ENCODE measurements around the gene KCNK5.

KCNK5 gene, protein sequence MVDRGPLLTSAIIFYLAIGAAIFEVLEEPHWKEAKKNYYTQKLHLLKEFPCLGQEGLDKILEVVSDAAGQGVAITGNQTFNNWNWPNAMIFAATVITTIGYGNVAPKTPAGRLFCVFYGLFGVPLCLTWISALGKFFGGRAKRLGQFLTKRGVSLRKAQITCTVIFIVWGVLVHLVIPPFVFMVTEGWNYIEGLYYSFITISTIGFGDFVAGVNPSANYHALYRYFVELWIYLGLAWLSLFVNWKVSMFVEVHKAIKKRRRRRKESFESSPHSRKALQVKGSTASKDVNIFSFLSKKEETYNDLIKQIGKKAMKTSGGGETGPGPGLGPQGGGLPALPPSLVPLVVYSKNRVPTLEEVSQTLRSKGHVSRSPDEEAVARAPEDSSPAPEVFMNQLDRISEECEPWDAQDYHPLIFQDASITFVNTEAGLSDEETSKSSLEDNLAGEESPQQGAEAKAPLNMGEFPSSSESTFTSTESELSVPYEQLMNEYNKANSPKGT
- total RNA-seq: 6.2 reads per million, percentile 23 among the genes with 10 or more reads in this experiment

DNA sequence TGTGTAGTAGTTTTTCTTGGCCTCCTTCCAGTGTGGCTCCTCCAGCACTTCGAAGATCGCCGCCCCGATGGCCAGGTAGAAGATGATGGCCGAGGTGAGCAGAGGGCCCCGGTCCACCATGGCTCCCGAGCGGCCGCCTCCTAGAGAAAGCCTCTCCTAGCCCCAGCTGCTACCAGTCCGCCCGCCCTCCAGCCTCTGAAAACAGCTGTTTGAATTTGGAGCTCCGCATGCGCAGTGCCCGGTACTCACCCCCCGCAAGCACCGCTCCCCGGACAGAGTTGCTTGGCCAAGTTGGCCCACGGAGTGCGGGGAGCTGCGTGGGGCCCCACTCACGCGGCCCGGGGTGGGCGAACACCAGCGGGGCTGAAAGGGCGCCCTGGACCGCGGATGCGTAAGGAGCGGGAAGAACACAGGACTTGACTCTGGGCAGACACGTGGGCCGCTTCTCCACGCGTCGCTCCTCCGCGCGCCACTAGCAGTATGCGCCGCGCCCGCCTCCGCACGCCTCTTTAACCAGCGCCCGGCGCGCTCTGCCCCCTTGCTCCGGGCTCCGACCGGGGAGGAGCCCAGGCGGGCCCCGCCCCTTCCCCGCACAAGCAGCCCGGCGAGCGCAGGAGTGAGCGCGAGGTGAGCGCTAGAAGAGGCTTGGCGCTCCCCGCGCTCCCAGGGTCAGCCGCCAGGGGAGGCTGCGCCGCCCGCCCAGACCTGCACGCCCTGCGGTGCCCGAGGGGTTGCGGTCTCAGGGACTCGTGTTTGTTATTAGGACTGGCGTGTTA lies at the start of gene KCNK5:
Gene KCNK5 (minus strand): TSS at position 484 of the 776 bp plus-strand sequence. CDS start 364 bp downstream, at position 120.
- peak; percentile 37 for DNase-seq

DNA sequence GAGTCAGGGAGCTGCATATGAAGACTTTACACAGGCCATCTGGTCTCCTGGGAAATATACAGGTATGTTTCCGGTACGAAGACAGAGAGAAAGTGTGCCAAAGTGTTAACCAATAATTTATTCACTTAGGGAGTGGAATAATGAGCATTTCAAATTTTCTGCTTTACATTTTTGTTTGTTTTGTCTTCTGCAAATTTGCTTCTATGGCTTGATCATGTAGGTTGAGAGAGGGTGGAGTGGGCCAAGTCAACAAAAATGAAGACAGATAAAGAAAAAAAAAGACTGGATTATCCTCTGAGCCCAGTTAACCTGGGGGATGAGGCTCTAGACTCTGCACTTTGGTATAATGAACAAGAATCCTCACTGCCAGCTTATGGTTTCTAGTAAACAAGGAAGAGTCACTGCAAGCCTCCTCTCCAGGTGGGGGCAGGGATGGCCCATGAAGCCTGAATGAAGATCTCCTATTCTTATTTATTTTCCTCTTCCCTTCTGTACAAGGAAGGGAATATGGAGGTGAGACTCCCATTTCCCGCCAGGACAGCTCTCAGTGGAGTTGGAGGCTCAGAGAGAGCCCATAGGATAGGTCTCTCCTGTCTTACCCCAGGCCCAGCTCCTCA lies 47.2 kb upstream of the KCNK5 start:
- DNase-seq: no peak

DNA sequence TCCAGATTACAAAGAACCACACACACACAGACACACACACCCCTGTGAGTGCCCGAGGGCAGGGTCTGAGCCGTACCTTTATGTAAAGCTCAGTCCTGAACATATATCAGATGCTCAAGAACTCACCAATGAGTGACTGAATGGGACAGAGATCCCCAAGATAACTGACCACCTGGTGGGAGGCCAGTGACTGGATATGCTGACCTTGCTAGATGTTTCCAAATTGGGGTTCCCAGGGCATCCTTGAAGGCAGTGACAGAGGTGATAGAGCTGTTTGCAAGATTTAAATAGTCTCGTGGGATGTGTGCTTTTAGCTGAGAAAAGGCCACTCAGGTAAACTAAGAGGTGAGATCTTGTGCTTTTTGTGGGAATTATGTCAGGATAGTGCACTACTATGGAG lies 45.6 kb upstream of the KCNK5 start:
- no peak for DNase-seq

DNA sequence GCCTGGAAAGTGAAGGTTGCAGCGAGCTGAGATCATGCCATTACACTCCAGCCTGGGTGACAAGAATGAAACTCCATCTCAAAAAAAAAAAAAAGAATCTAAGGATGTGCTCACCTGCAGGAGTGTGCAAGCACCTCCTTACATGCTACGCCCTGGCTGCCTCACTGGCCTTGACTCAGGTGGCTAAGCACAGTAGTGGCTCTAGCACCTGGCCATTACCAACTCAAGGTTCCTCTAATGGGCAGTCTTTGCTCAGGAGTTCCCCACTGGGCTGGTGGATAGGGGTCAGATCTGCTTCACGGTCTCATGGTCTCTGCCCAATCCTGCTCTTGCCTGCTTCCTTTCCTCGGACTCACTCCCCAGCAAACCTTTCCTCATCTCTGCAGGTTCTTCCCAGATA lies 45.2 kb upstream of the KCNK5 start:
- no peak for DNase-seq

DNA sequence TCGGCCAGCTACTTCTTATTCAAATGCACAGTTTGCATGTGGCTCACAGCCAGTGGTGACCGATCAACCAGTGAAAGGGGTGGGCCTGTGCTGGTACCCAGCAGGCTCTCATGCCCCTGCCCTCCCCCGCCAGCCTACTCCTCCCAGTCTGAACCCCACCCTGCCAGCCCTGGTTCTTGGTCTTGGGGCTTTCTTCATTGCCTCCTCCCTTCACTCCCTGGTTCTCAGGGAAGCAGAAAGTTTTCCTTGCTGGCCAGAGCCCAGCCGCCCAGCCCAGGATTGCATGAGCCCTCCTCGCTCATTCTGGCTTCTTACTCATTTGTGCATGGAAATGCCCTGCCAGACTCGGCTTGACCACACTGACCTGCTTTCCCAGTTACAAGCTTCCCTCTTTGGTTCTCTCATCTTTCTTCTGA lies 44.1 kb upstream of the KCNK5 start:
- DNase-seq: no peak

DNA sequence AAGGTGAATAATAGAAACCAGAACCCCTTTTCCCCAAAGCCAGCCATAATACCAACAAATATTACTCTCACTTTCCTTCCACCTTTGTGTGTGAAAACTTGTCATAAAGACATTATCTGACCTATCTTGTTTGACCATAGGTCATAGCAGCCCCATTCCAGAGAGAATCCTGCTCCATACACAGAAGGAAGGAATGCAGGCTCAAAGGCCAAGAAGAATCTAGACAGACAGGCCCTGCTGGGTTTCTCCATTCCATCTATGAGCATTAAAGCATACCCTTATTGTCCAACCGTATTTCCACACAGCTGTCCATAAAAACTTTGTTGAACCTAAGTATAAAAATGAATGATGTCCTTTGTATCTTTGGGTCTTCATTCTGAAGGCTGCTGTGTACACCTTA lies 40.7 kb upstream of the KCNK5 start:
- DNase-seq: no peak

DNA sequence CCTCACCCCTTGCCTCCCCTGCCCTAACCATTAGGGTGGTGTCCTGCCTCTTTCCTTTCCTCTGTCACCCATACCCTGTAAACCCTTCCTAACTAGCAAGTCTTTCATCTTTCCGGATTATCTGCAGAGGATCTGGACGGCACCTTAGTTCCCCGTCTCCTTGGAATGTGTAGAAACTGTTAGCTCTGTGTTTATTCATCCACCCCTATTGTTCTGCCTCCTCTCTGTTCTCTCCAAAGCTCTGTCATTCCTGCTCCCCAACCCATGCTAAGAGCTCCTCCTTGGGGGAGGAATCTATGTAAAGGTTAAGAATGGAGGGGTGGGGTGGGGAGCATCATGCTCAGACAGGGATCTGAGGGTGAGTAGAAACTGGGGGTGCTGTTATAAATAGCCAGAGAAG lies 39.4 kb upstream of the KCNK5 start:
- DNase-seq: no peak

DNA sequence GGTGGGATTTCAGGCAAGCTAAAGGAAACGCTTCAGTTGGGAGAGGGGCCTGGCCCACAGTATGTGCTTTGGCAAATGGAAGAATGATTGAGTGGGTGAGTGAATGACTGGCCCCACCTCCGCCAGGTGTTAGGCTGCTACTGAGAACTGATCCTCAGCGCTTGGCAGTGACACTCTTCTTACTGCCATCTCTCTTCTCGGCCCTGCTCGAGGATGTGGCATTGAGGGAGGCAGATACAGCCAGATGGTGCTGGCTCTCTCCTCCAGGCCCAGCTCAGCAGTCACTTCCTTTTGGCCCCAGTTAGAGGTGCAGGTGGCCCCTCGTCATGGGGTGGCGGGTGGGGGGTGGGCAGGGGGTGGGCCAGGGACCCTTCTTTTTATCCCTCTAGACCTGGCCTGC lies 38.9 kb upstream of the KCNK5 start:
- no peak for DNase-seq

DNA sequence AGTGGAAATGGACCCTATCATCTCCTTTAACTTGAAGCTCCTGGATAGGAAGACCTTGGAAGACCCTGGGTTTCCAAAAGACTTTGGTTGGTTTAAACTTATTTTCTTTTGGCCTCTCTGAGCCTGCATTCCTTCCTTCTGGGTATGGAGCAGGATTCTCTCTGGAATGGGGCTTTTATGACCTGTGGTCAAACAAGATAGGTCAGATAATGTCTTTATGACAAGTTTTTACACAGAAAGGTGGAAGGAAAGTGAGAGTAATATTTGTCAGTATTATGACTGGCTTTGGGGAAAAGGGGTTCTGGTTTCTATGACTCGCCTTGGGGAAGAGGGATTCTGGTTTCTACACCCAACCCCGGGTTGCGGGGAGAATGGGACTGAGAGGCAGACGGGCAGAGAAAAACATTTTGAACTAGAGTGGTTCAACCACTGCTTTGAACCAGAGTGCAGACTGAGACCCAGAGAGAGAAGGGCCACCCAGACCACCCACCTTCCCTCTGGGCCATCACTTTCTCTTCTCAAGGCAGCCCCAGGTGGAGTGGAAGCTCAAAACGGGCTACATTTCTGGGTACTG lies 37.6 kb upstream of the KCNK5 start:
- DNase-seq: no peak

DNA sequence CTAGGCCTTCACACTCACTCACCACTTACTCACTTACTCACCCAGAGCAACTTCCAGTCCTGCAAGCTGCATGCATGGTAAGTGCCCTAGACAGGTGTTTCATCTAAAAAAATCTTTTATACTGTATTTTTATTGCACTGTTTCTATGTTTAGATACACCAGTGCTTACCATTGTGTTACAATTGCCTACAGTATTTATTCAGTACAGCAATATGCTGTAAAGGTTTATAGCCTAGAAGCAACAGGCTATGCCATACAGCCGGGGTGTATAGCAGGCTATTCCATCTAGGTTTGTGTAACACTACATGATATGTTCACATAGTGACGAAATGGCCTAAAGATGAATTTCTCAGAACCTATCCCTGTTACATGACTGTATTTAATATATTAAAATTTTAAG lies 37.1 kb upstream of the KCNK5 start:
- no peak for DNase-seq

DNA sequence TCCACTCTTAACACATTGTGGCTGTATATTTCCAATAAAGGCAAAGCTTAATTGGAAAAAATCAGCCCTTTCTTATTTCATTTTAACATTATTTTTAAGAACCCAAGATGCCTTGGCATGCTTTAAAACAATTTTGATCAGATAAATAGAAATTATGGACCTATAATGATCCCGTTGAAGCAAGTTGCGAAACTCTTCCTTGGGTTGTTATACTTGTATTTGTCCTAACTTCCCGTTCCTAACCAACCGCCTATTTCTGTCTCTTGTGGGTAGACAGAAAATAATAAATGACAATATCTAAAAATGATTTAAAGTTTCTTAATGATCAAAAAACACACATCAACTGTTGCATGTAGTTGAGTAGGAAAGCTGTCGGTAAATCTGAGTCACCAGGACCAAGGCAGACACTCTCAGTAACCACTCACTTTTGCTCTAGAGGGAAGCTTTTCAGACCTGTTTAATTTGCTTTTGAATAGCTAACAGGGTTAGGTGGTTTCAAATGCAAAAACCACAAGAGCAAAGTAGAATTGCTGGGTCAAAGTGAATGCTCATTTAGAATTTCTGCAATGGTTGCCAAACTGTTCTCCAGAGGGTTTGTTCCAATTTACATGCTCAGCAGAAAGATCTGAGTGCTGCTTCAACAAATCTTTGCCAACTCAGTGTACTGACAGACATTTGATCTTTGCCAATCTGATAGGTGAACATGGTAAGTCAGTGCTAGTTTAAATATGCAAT lies 34.2 kb upstream of the KCNK5 start:
- DNase-seq: no peak

DNA sequence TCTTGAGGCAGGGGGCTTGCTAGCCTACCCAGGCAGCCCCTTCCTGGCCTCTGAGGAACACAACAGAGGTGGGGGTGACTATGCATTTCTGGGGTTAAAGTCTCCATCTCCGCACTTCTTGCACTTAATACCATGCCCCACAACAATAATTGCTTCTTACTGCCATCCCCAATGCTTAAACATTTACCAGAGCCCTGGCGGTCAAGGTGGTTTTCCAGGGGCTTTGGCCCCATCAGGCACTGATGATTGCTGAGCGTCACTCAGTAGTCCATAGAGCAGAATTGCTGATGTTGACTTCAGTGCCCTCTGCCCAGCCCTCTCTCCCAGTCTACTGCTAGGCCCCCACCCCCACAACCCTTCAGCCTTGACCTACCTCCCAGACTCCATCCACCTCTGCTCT lies 32.5 kb upstream of the KCNK5 start:
- DNase-seq: no peak

DNA sequence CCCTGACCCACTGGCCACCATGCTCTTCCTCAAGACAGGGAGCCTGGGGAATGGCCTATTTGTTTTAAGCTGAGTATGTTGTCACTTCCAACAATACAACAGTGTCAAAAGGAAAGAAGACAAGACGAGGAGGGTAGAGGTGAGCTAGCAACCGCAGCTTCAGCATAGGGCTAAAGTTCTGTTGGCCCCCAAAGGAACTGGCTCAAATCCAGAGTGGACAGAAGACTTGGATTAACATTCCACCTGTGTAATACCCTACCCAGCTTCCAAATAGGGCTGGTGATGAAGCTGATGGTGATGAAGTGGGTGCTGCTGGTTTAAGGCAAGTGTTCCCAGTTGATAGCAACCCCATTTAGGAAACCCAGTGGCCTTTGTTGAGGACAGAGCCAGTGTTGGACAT lies 31.7 kb upstream of the KCNK5 start:
- no peak for DNase-seq

DNA sequence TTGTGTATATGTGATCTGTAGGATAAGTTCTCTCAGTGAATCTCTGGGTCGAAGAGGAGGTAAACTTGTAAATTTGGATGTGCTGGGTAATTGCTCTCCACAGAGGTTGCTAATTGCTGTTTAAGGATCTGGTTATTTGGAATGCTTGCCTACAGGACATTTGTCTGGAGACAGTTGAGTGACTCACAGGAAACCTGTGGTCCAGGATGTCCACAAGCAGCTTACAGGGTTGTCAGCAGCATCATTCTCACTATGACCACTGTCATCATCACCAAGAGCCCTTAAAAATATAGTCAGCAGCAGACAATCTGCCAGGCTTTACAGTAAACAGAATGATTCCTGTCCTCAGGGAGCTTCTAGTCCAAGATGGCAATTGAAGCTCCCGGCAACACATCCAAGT lies 31.2 kb upstream of the KCNK5 start:
- no peak for DNase-seq

DNA sequence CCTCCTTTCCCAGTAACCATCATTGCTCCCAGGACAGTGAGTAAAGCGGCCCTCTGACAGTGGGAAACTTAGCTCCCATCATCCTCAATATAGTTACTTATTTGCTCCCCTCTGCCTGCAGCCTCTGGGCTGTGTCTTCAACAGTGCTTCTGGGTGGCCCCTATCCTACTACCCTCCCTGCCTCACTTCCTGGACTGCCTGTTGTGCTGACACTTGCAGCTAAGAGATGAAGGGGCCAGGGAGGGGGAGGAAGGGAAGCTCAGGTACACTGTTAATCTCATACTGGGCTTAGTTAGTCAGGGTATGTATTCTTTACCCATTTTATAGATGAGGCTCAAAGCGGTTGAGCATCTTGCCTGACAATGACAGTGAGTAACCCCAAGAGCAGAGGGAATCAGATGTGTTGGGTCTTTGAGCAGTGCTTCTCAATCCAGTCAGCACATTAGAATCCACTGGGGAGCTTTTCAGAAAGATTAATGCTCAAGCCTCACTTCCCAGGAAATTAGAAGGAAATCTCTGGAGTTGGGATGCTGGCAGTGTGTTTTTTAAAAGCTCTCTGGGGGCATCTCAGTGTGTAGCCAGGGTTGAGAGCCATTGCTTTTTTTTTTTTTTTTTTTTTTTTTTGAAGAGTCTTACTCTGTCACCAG lies 27.1 kb upstream of the KCNK5 start:
- DNase-seq: no peak

DNA sequence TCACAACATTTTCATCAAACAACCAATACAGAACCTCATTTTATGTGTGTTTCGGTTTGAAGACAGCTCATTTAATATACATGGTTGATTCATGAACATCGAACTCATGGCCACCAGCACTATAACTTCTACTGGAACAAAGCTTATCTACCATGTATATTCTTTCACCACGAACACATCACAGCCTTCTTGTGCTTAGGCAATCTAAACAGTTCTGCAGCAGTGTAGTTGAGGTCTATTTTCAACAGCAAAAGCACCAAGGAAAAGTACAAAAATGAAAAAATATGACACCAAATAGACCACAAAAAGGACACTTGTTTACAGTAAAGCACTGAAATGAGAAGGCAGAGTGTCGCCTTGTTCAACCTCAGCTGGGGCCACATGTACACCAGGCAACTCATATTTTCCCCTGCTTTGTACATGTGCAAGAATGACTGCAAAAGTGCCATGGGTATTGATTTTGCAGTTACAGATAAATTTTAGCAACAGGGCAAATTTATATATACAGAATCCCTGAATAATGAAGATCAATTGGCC lies 25.8 kb upstream of the KCNK5 start:
- no peak for DNase-seq

DNA sequence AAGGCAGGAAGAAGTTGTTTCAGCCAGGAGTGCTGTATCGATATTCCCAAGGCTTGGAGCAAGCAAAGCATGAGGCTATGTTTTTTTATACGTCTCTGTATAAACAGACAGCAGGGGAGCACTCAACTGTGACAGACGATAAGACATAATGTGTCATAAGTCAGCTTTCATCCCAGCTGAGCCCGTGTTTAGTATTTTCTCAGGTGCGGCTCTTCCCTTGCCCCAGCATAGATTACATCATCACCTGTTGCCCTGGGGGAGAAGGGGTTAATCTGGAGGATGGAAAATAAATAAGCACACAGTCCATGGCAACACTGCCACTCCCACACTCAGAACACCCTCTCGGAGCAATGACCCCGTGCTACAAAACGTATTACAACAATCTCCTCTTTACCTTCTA lies 22.1 kb upstream of the KCNK5 start:
- no peak for DNase-seq

DNA sequence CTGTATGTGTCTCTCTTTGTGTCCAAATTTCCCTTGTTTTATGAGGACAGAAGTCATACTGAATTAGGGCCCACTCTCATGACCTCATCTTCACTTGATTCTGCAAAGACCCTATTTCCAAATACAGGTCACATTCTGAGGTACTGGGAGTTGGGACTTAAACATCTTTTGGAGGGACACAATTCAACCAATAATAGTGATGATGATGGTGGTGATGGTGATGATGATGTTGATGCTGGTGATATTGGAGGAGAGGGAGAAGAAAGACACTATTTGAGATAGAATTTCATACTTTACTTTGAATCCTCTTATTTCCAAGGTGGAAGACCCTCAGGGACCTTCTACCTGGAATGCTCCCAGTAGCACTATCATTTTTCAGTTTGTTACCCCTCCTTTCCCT lies 21.2 kb upstream of the KCNK5 start:
- no peak for DNase-seq

DNA sequence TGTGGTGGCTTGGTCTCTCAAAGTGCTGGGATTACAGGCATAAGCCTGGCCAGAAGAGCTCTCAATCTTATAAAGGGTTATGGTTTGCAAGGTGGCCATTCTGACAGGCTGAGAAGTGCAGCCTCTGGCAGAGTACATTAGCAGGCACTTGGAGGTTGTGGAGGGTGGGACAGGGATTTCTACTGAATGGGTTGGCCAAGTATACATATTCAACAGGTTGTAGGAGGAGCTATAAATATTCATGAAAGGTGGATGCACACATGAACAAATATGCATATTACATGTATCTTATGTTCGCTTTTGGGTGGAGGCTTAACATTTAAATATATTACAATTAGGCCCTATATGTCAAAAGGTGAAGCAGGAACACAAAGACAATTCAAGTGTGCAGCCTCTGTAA lies 20.0 kb upstream of the KCNK5 start:
- no peak for DNase-seq

DNA sequence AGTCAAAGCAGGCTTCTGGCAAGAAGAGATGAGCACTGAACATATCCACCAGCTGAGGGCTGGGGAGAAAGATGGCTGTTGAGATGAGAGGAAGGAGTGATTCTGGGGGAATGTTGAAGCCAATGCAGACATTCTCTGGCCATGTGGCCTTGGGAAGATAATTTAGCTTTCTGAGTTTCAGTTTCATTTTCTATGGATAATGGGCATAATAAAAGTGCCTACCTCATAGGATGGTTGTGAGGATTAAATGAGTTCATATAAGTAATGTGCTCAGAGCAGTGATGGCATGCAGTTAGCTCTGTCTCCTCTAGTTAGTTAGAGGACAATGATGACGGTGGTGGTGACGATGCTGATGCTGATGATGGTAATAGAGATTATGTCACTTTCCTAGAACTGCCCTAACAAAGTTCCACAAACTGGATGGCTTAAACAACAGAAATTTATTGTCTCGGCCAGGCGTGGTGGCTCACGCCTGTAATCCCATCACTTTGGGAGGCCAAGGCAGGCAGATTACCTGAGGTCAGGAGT lies 18.5 kb upstream of the KCNK5 start:
- DNase-seq: no peak

DNA sequence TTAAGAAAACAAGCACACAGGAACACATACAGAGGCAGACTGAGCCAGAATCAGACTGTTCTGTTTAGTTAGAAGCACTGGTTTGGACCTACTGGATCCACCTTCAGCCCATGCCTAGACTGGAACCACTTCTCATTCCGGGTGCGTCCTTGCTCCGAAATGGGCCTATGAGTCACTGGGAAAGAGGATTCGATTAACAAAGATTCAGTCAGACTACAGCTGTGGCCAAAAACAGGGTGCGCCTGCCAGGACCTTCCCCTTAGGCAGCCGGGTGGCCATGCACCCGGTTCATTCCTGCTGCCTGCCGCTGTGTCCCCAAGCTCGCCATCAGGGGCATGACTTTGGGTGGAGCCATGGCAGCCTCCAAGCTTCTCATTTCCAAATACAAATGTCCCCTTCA lies 14.5 kb upstream of the KCNK5 start:
- no peak for DNase-seq

Measured in effector CD4-positive, alpha-beta T cell (primary cell).